HL-60 (cell line): ENCODE measurements around the gene GRM8.

Source experiments
- CTCF ChIP-seq: IDR thresholded peaks from one replicate; pipeline ENCODE4 v1.5.1; 2011; ENCODE audit warnings: low read length, control low read depth, inconsistent platforms; ENCODE audit not compliant: insufficient read depth
- POLR2AphosphoS5 ChIP-seq: IDR thresholded peaks from 2 replicates; pipeline ENCODE4 v1.6.1; 2012; ENCODE audit warnings: low read depth

DNA sequence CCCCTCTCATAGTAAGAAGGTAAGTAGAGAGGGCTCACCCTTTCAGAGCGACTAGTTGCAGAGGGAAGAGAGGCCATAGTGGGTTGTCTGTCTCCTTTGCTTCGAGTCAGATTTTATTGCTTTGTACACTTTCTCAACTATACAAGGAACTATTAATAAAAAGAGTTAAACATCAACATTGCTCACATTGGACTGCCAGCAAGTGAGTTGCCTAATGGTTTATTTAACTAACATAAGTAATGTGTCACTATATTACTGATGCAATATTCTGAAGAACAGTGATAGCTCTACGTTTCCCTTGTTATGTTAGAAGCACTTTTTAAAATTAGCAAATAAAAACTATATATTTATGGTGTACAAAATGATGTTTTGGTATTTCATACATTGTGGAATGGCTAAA, 451.0 kb downstream of the GRM8 start:
- no peak for TF ChIP-seq POLR2AphosphoS5
- no peak for TF ChIP-seq CTCF
